B cell (primary cell): ENCODE results near the gene EVX1.

ENCODE experiments used
- CTCF ChIP-seq: fragments of 200-600 bp; IDR thresholded peaks from one replicate; pipeline ENCODE4 v1.8.0; 2022; ENCODE audit warnings: antibody characterized with exemption, mild to moderate bottlenecking
- EZH2 ChIP-seq: IDR thresholded peaks from 2 replicates; pipeline ENCODE4 v1.6.1; 2012; ENCODE audit warnings: borderline replicate concordance, low read depth, mild to moderate bottlenecking, moderate library complexity, low read length; ENCODE audit not compliant: insufficient read depth, poor library complexity, severe bottlenecking

- no peak for TF ChIP-seq CTCF
- TF ChIP-seq EZH2, result no peak
Measured at GRCh38 chr7:27237735-27238334, 4.8 kb upstream of the EVX1 start.
